Umbilical cord (tissue), 2 donors: ENCODE results near the gene RINL. TPM values are rescaled to one million over a fixed set of nuclear protein-coding genes. Genes with fewer than 3 reads are reported as not detected.
"Not testable (repeated sequence)": the region's sequence is repeated elsewhere in the genome, so short reads cannot be mapped to it uniquely, and the experiment has no call there.

Experiments used
- DNase-seq: peaks from one replicate; pipeline ENCODE4 v3.0.0-alpha.2; 2015; ENCODE audit warnings: low spot score
- total RNA-seq: library from RNA; depleted of rRNA; stranded (reverse); fragments of >200 nt; gene quantifications from one replicate; pipeline ENCODE4 v1.2.3, GENCODE V29; 2014; ENCODE audit warnings: low replicate concordance; ENCODE audit not compliant: insufficient read depth

The RINL gene
- total RNA-seq, 1 donor from 2014 or later, result 4.1 TPM

- no peak for DNase-seq
These were observed 41.7 kb downstream of the RINL start for GRCh38 chr19:38836159-38836982.

GRCh38 chr19:38834590-38834989 is 43.5 kb downstream of the RINL start:
- DNase-seq, result no peak

GRCh38 chr19:38834104-38834490 is 44.0 kb downstream of the RINL start:
- no peak for DNase-seq

- peak; percentile 32 for DNase-seq
These were observed 45.0 kb downstream of the RINL start for GRCh38 chr19:38833092-38833425.

GRCh38 chr19:38831142-38831605 is 46.9 kb downstream of the RINL start:
- peak; percentile 78 for DNase-seq

- DNase-seq, result no peak
These were observed 47.9 kb downstream of the RINL start for GRCh38 chr19:38830039-38830733.

- not testable (repeated sequence) for DNase-seq
These were observed 48.9 kb downstream of the RINL start for GRCh38 chr19:38829203-38829602.

GRCh38 chr19:38826856-38827551 is 51.1 kb downstream of the RINL start:
- DNase-seq, result no peak

GRCh38 chr19:38825936-38826335 is 52.1 kb downstream of the RINL start:
- not testable (repeated sequence) for DNase-seq

GRCh38 chr19:38821230-38821825 is 56.7 kb downstream of the RINL start:
- DNase-seq, result not testable (repeated sequence)

GRCh38 chr19:38819231-38819920 is 58.7 kb downstream of the RINL start:
- DNase-seq, result no peak

Other genes starting within 250 kb of the RINL start
- 354 TPM for gene ACTN4, start 230.6 kb downstream of the RINL start, total RNA-seq
- not detected for gene CAPN12, start 133.8 kb downstream of the RINL start, total RNA-seq
- gene LGALS7, start 104.8 kb downstream of the RINL start, total RNA-seq, result 4.3 TPM
- gene LGALS7B, start 89.1 kb downstream of the RINL start, total RNA-seq, result 139 TPM
- gene LGALS4, start 65.3 kb downstream of the RINL start, total RNA-seq, result not detected
- 16.1 TPM for gene ECH1, start 46.5 kb downstream of the RINL start, total RNA-seq
- 141 TPM for gene HNRNPL, start 28.3 kb downstream of the RINL start, total RNA-seq
- 36.4 TPM for gene SIRT2, start 21.3 kb upstream of the RINL start, total RNA-seq
- 11.8 TPM for gene NFKBIB, start 21.7 kb upstream of the RINL start, total RNA-seq
- gene CCER2, start 33.9 kb upstream of the RINL start, total RNA-seq, result not detected
- gene SARS2, start 52.5 kb upstream of the RINL start, total RNA-seq, result 11.3 TPM
- gene MRPS12, start 52.7 kb upstream of the RINL start, total RNA-seq, result 29.4 TPM
- gene FBXO17, start 97.5 kb upstream of the RINL start, total RNA-seq, result 11.6 TPM
- 12.3 TPM for gene FBXO27, start 154.3 kb upstream of the RINL start, total RNA-seq
- gene ACP7, start 206.1 kb upstream of the RINL start, total RNA-seq, result 0.24 TPM
- gene PAK4, start 247.5 kb upstream of the RINL start, total RNA-seq, result 1.2 TPM